RWPE1 (cell line): ENCODE results near the gene RHBG.
"Not testable (repeated sequence)": the region's sequence is repeated elsewhere in the genome, so short reads cannot be mapped to it uniquely, and the experiment has no call there.

Experiments used
- CTCF ChIA-PET: fragments of 350-600 bp; sonication (Branson Sonifier 250); formaldehyde crosslinking; extraction: SDS; loops from one replicate; lab custom pipeline; 2021; lab: Yijun Ruan, JAX
- POLR2A ChIA-PET: fragments of 400-600 bp; formaldehyde crosslinking; extraction: SDS; loops from one replicate; lab custom pipeline; 2020; ENCODE audit warnings: antibody characterized with exemption; ENCODE audit not compliant: low non-redundant PET; lab: Yijun Ruan, JAX
- DNase-seq: peaks from one replicate; pipeline ENCODE4 v3.0.0; 2012; ENCODE audit warnings: low spot score
- H3K27ac ChIP-seq: fragments of 450-650 bp; 2 replicates; pipeline ENCODE4 v1.5.1; 2017
- CTCF ChIP-seq: fragments of 450-650 bp; conservative IDR thresholded peaks from 2 replicates; pipeline ENCODE4 v1.5.1; 2017; ENCODE audit warnings: low read depth, mild to moderate bottlenecking

RHBG gene

GRCh38 chr1:156359973-156360372 lies 9.0 kb upstream of the RHBG start:
- CTCF ChIA-PET: interaction anchor here (0.6 to 2.0 kb wide), 5 partner anchors 11 to 235 kb away, joined by 3 to 12 read pairs (median 4); no protein-coding TSS in a partner anchor
- TF ChIP-seq CTCF: no peak
- DNase-seq: no peak
- POLR2A ChIA-PET: no interaction called here
- no peak overlapping the region for H3K27ac ChIP-seq

GRCh38 chr1:156360534-156360933 lies 8.5 kb upstream of the RHBG start:
- no peak for DNase-seq
- POLR2A ChIA-PET: no interaction called here
- CTCF ChIA-PET: interaction anchor here (0.6 to 2.0 kb wide), 5 partner anchors 10 to 590 kb away, joined by 3 to 12 read pairs (median 4); no protein-coding TSS in a partner anchor

GRCh38 chr1:156365754-156366153 lies 3.3 kb upstream of the RHBG start:
- ChIA-PET POLR2A (no interaction called here), CTCF (interaction anchor here (1.1 to 1.3 kb wide), 2 partner anchors 18 to 20 kb away, joined by 3 to 4 read pairs; no protein-coding TSS in a partner anchor)
- no peak for TF ChIP-seq CTCF

More at GRCh38 chr1:156360534-156360933, 8.5 kb upstream of the RHBG start:
- TF ChIP-seq CTCF: no peak
- no peak overlapping the region for H3K27ac ChIP-seq

GRCh38 chr1:156366378-156367166 lies 2.4 kb upstream of the RHBG start:
- no peak for DNase-seq
- no peak overlapping the region for H3K27ac ChIP-seq
- TF ChIP-seq CTCF: no peak
- ChIA-PET CTCF (interaction anchor here (0.6 to 1.3 kb wide), 3 partner anchors 17 to 69 kb away, joined by 3 to 5 read pairs (median 4); no protein-coding TSS in a partner anchor), POLR2A (no interaction called here)

More at GRCh38 chr1:156365754-156366153, 3.3 kb upstream of the RHBG start:
- DNase-seq: no peak
- H3K27ac ChIP-seq: no peak overlapping the region

- no peak overlapping the region for H3K27ac ChIP-seq
- CTCF ChIA-PET: no interaction called here
- TF ChIP-seq CTCF: no peak
- POLR2A ChIA-PET: no interaction called here
- no peak for DNase-seq
Observed at GRCh38 chr1:156367383-156368156, 1.4 kb upstream of the RHBG start.

GRCh38 chr1:156368157-156368658 lies 803 bp upstream of the RHBG start:
- no peak for DNase-seq
- POLR2A ChIA-PET: no interaction called here
- TF ChIP-seq CTCF: no peak
- no peak overlapping the region for H3K27ac ChIP-seq
- CTCF ChIA-PET: interaction anchor here (1.7 kb wide), 1 partner anchor 17 kb away, joined by 5 read pairs; no protein-coding TSS in a partner anchor

GRCh38 chr1:156369685-156370286 lies 775 bp downstream of the RHBG start:
- H3K27ac ChIP-seq, DNase-seq: not testable (repeated sequence)
- ChIA-PET POLR2A (interaction anchor here (0.5 kb wide), 1 partner anchor 148 kb away, joined by 3 read pairs; no protein-coding TSS in a partner anchor), CTCF (interaction anchor here (0.6 to 1.7 kb wide), 3 partner anchors 16 to 277 kb away, joined by 3 to 5 read pairs (median 3); no protein-coding TSS in a partner anchor)
